CD4-positive, alpha-beta memory T cell (primary cell): ENCODE data around the gene KSR1. TPM values are rescaled to one million over a fixed set of nuclear protein-coding genes. Genes with fewer than 3 reads are reported as not detected.

Experiments used
- CTCF ChIA-PET: fragments of 350-600 bp; sonication (Branson Sonifier 250); formaldehyde crosslinking; loops from one replicate; lab custom pipeline; 2021; ENCODE audit warnings: inconsistent platforms; ENCODE audit not compliant: partially characterized antibody; lab: Charles Lee
- POLR2A ChIA-PET: fragments of 350-600 bp; sonication (Branson Sonifier 250); formaldehyde crosslinking; loops from one replicate; lab custom pipeline; 2021; ENCODE audit not compliant: partially characterized antibody; lab: Charles Lee
- DNase-seq, 5 donors: peaks; one replicate each; pipeline versions ENCODE4 v3.0.0 to v3.0.0-alpha.2; 2020 to 2022; ENCODE audit warnings: mixed read lengths in 1 of 5
- H3K27ac ChIP-seq: one replicate; pipeline ENCODE4 v1.7.0; 2013; ENCODE audit warnings: low read depth, low read length
- H3K27me3 ChIP-seq: 2 replicates; pipeline ENCODE4 v1.7.0; 2013; ENCODE audit warnings: mild to moderate bottlenecking, low read length, moderate library complexity; ENCODE audit not compliant: insufficient read depth
- H3K36me3 ChIP-seq: 2 replicates; pipeline ENCODE4 v1.7.0; 2013; ENCODE audit warnings: mild to moderate bottlenecking, low read length, moderate library complexity; ENCODE audit not compliant: insufficient read depth
- H3K4me1 ChIP-seq: 2 replicates; pipeline ENCODE4 v1.7.0; 2013; ENCODE audit warnings: mild to moderate bottlenecking, low read length, moderate library complexity; ENCODE audit not compliant: insufficient read depth
- H3K4me3 ChIP-seq, 2 donors: one replicate each; pipeline ENCODE4 v1.7.0; 2013; ENCODE audit warnings: low read length in 2 of 2, mild to moderate bottlenecking in 1 of 2
- H3K9me3 ChIP-seq, 2 donors: one replicate each; pipeline ENCODE4 v1.7.0; 2013; ENCODE audit warnings: low read length in 2 of 2, control low read depth in 1 of 2; ENCODE audit not compliant: control insufficient read depth in 1 of 2
- H3K27ac Mint-ChIP-seq, 7 donors: one replicate each; pipeline ENCODE4 v1.8.0; 2020 to 2021; ENCODE audit warnings: mixed read lengths in 7 of 7, mild to moderate bottlenecking in 6 of 7, inconsistent platforms in 3 of 7, moderate library complexity in 3 of 7
- H3K27me3 Mint-ChIP-seq, 2 donors: one replicate each; pipeline ENCODE4 v1.8.0; 2020 to 2021; ENCODE audit warnings: mixed read lengths in 2 of 2
- H3K36me3 Mint-ChIP-seq, 2 donors: one replicate each; pipeline ENCODE4 v1.8.0; 2020 to 2021; ENCODE audit warnings: mixed read lengths in 2 of 2, inconsistent platforms in 1 of 2, mild to moderate bottlenecking in 1 of 2
- H3K4me1 Mint-ChIP-seq, 4 donors: one replicate each; pipeline ENCODE4 v1.8.0; 2020 to 2021; ENCODE audit warnings: mixed read lengths in 4 of 4, mild to moderate bottlenecking in 1 of 4
- H3K4me3 Mint-ChIP-seq, 8 donors: one replicate each; pipeline ENCODE4 v1.8.0; 2020 to 2021; ENCODE audit warnings: mixed read lengths in 8 of 8, mild to moderate bottlenecking in 7 of 8, moderate library complexity in 6 of 8, inconsistent platforms in 3 of 8
- H3K9me3 Mint-ChIP-seq, 8 donors: one replicate each; pipeline ENCODE4 v1.8.0; 2020 to 2021; ENCODE audit warnings: mixed read lengths in 8 of 8, mild to moderate bottlenecking in 5 of 8, inconsistent platforms in 3 of 8, moderate library complexity in 1 of 8
- intact Hi-C: fragments of 100-400 bp; cut with micrococcal nuclease; formaldehyde crosslinking; loops from one replicate; pipeline ENCODE4 v1.15.1; 2023
- polyA plus RNA-seq, 2 donors: library from polyadenylated mRNA; unstranded; fragments of 300-500 nt; fragmentation: Illumina TruSeq; gene quantifications; one replicate each; pipeline ENCODE4 v1.2.3, GENCODE V29; 2021
- total RNA-seq, 2 experiments: library from RNA; stranded (reverse); gene quantifications; one replicate each; pipeline ENCODE4 v1.2.3, GENCODE V29; 2021

KSR1 gene
- total and polyA plus RNA-seq, 4 experiments from 2014 or later, result 0.77 to 40.0 (median 18.7) TPM

- DNase-seq, result no peak
- Histone ChIP-seq H3K4me3 (no peak overlapping the region), H3K9me3 (no peaks in the 10 kb centered on the region), H3K27me3 (no peaks in the 10 kb centered on the region), H3K27ac (no peak overlapping the region), H3K36me3 (no peaks in the 10 kb centered on the region), H3K4me1 (peaks cover 5% of the 10 kb centered on the region)
- no peak overlapping the region for H3K4me3 Mint-ChIP-seq
- H3K27ac Mint-ChIP-seq, result no peak overlapping the region
- H3K27me3 Mint-ChIP-seq, result no peaks in the 10 kb centered on the region
- ChIA-PET CTCF (no interaction called here), POLR2A (no interaction called here)
- H3K4me1 Mint-ChIP-seq, result peaks cover 9 to 20% (median 10%) of the 10 kb centered on the region in 4 donors
- intact Hi-C loops, result no loop called here
- H3K36me3 Mint-ChIP-seq, result no peaks in the 10 kb centered on the region
- no peaks in the 10 kb centered on the region for H3K9me3 Mint-ChIP-seq
Observed at GRCh38 chr17:27531469-27531961, 75.3 kb downstream of the KSR1 start.

- H3K4me1 Mint-ChIP-seq, result peaks cover 4 to 16% (median 5%) of the 10 kb centered on the region in 4 donors
Observed at GRCh38 chr17:27532269-27533263, 76.3 kb downstream of the KSR1 start.

GRCh38 chr17:27533874-27534815 is 77.9 kb downstream of the KSR1 start:
- no peaks in the 10 kb centered on the region for H3K9me3 Mint-ChIP-seq
- ChIA-PET CTCF (interaction anchor here (1.1 kb wide), 1 partner anchor 66 kb away, joined by 3 read pairs; no protein-coding TSS in a partner anchor), POLR2A (no interaction called here)
- Histone ChIP-seq H3K9me3 (no peaks in the 10 kb centered on the region), H3K27ac (no peak overlapping the region), H3K27me3 (no peaks in the 10 kb centered on the region), H3K36me3 (no peaks in the 10 kb centered on the region), H3K4me1 (no peaks in the 10 kb centered on the region), H3K4me3 (no peak overlapping the region)
- H3K36me3 Mint-ChIP-seq, result no peaks in the 10 kb centered on the region
- intact Hi-C loops, result no loop called here
- no peaks in the 10 kb centered on the region for H3K27me3 Mint-ChIP-seq
- DNase-seq, result no peak
- no peak overlapping the region for H3K4me3 Mint-ChIP-seq
- H3K27ac Mint-ChIP-seq, result no peak overlapping the region
- H3K4me1 Mint-ChIP-seq, result peaks cover 4 to 16% (median 5%) of the 10 kb centered on the region in 4 donors

More at GRCh38 chr17:27532269-27533263, 76.3 kb downstream of the KSR1 start:
- Mint-ChIP-seq H3K36me3 (no peaks in the 10 kb centered on the region), H3K4me3 (no peak overlapping the region), H3K9me3 (no peaks in the 10 kb centered on the region), H3K27ac (no peak overlapping the region), H3K27me3 (no peaks in the 10 kb centered on the region)
- no peaks in the 10 kb centered on the region for H3K4me1 ChIP-seq
- no peak overlapping the region for H3K27ac ChIP-seq
- no peaks in the 10 kb centered on the region for H3K36me3 ChIP-seq
- H3K27me3 ChIP-seq, result no peaks in the 10 kb centered on the region
- no peak for DNase-seq
- no peaks in the 10 kb centered on the region for H3K9me3 ChIP-seq
- ChIA-PET POLR2A (no interaction called here), CTCF (no interaction called here)
- no peak overlapping the region for H3K4me3 ChIP-seq
- intact Hi-C loops, result no loop called here

GRCh38 chr17:27535178-27535928 is 79.1 kb downstream of the KSR1 start:
- no peak overlapping the region for H3K4me3 Mint-ChIP-seq
- H3K9me3 ChIP-seq, result no peaks in the 10 kb centered on the region
- no peak for DNase-seq
- H3K27me3 ChIP-seq, result no peaks in the 10 kb centered on the region
- no peaks in the 10 kb centered on the region for H3K9me3 Mint-ChIP-seq
- H3K4me3 ChIP-seq, result no peak overlapping the region
- ChIA-PET CTCF (interaction anchor here (1.1 kb wide), 1 partner anchor 64 kb away, joined by 3 read pairs; no protein-coding TSS in a partner anchor), POLR2A (no interaction called here)
- H3K27ac ChIP-seq, result no peak overlapping the region
- no peaks in the 10 kb centered on the region for H3K36me3 Mint-ChIP-seq
- no peaks in the 10 kb centered on the region for H3K27me3 Mint-ChIP-seq
- no peak overlapping the region for H3K27ac Mint-ChIP-seq
- no peaks in the 10 kb centered on the region for H3K36me3 ChIP-seq
- no peaks in the 10 kb centered on the region for H3K4me1 ChIP-seq
- intact Hi-C loops, result no loop called here
- peaks cover 1 to 14% (median 6%) of the 10 kb centered on the region in 4 donors for H3K4me1 Mint-ChIP-seq

- CTCF ChIA-PET, result no interaction called here
- no peaks in the 10 kb centered on the region for H3K9me3 ChIP-seq
- H3K36me3 ChIP-seq, result no peaks in the 10 kb centered on the region
- H3K27me3 ChIP-seq, result no peaks in the 10 kb centered on the region
- Mint-ChIP-seq H3K9me3 (no peaks in the 10 kb centered on the region), H3K4me3 (no peak overlapping the region), H3K36me3 (no peaks in the 10 kb centered on the region), H3K27me3 (no peaks in the 10 kb centered on the region), H3K4me1 (peaks cover 4 to 14% (median 8%) of the 10 kb centered on the region in 4 donors), H3K27ac (no peak overlapping the region)
- H3K4me1 ChIP-seq, result no peaks in the 10 kb centered on the region
- no peak overlapping the region for H3K4me3 ChIP-seq
- no peak for DNase-seq
- H3K27ac ChIP-seq, result no peak overlapping the region
- POLR2A ChIA-PET, result no interaction called here
- intact Hi-C loops, result no loop called here
Observed at GRCh38 chr17:27535975-27536374, 79.7 kb downstream of the KSR1 start.

GRCh38 chr17:27536781-27537180 is 80.5 kb downstream of the KSR1 start:
- H3K4me3 ChIP-seq, result no peak overlapping the region
- Mint-ChIP-seq H3K27me3 (no peaks in the 10 kb centered on the region), H3K4me1 (peaks cover 9 to 17% (median 13%) of the 10 kb centered on the region in 4 donors), H3K36me3 (no peaks in the 10 kb centered on the region), H3K9me3 (no peaks in the 10 kb centered on the region), H3K4me3 (no peak overlapping the region), H3K27ac (no peak overlapping the region)
- intact Hi-C loops, result no loop called here
- no peaks in the 10 kb centered on the region for H3K9me3 ChIP-seq
- no peak for DNase-seq
- ChIA-PET CTCF (no interaction called here), POLR2A (no interaction called here)
- no peak overlapping the region for H3K27ac ChIP-seq
- no peaks in the 10 kb centered on the region for H3K4me1 ChIP-seq
- no peaks in the 10 kb centered on the region for H3K36me3 ChIP-seq
- no peaks in the 10 kb centered on the region for H3K27me3 ChIP-seq
